ENCODE measurements around the gene WNT3. TPM values are rescaled to one million over a fixed set of nuclear protein-coding genes. Genes with fewer than 3 reads are reported as not detected.

Gene WNT3
- total and polyA plus RNA-seq, 2 of the 8 experiments (the other 6 are each of a cell fraction or from before 2014, with no cell fraction given) = 0.56 to 2.0 TPM

DNA sequence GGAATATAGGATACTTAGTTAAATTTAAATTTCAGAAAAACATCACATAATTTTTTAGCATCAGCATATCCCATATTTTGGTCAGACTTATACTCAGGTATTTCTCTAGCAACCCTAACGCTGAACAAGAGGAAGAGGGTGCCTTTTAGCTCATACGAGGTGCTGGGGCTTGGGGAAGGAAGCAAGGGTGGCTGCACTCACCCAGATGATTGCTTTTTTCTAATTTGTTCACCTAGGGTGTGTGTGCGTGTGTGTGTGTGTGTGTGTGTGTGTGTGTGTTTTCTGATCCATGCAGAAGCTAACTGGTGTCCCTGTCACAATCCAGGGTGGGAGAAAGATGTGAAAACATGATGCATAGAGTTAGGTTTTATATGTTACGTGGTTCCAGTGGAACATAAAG lies 81.2 kb downstream of the WNT3 start (continued):
- TF ChIP-seq POLR2AphosphoS5 (IDR thresholded peaks at IDR 0.05; ENCODE audit: low read depth, low read length) (no peak), ASH2L (IDR thresholded peaks at IDR 0.05; ENCODE audit: low read length) (no peak)

Measured in H1 (cell line).